Measurements from ENCODE around the gene UBAP1. TPM values are rescaled to one million over a fixed set of nuclear protein-coding genes. Genes with fewer than 3 reads are reported as not detected.
"Not testable (repeated sequence)": the region's sequence is repeated elsewhere in the genome, so short reads cannot be mapped to it uniquely, and the experiment has no call there.

UBAP1 gene
- polyA plus RNA-seq, 1 of the 3 experiments (the other 2 are of a cell fraction): 26.3 TPM

- H3F3A ChIP-seq (replicated peaks; ENCODE audit: insufficient read depth); H4K20me1 ChIP-seq (ENCODE audit: insufficient read depth); H2AFZ ChIP-seq (ENCODE audit: low read depth); H3K4me3 ChIP-seq (ENCODE audit: low read depth in 2 of 2, low read length in 1 of 2); H3K9me3 ChIP-seq; H3K27me3 ChIP-seq (ENCODE audit: insufficient read depth); H3K9me2 ChIP-seq; H3K36me3 ChIP-seq (replicated peaks in 1 of 2; ENCODE audit: control insufficient read depth in 1 of 2, insufficient read depth in 2 of 2, low read length in 1 of 2); H3K4me2 ChIP-seq; H3K79me2 ChIP-seq (ENCODE audit: insufficient read depth); POLR2A ChIA-PET; H3K4me1 ChIP-seq (ENCODE audit: control insufficient read depth in 1 of 2, insufficient read depth in 2 of 2, low read depth in 1 of 2, low read length in 1 of 2); H3K27ac ChIP-seq (ENCODE audit: low read depth in 2 of 2, low read length in 1 of 2); CTCF ChIA-PET; DNase-seq; H3K9ac ChIP-seq: not testable (repeated sequence)
- no CpG with 5 or more reads among the region's 2 CpGs for WGBS (ENCODE audit: low lambda C conversion rate)
These were observed 94.7 kb downstream of the UBAP1 start for GRCh38 chr9:34273588-34273987.

GRCh38 chr9:34275811-34276210 is 97.0 kb downstream of the UBAP1 start:
- no peaks in the 10 kb centered on the region for H3K79me2 ChIP-seq (ENCODE audit: insufficient read depth)
- no peaks in the 10 kb centered on the region for H3K9me3 ChIP-seq
- H3K4me1 ChIP-seq (ENCODE audit: control insufficient read depth in 1 of 2, insufficient read depth in 2 of 2, low read depth in 1 of 2, low read length in 1 of 2): peaks cover 0 to 10% of the 10 kb centered on the region in 2 experiments; a peak in 3 of 4 replicates
- H3K36me3 ChIP-seq (replicated peaks in 1 of 2; ENCODE audit: control insufficient read depth in 1 of 2, insufficient read depth in 2 of 2, low read length in 1 of 2): no peaks in the 10 kb centered on the region
- H3F3A ChIP-seq (replicated peaks; ENCODE audit: insufficient read depth): peaks cover 6% of the 10 kb centered on the region
- H4K20me1 ChIP-seq (ENCODE audit: insufficient read depth): no peaks in the 10 kb centered on the region
- no peak overlapping the region for H3K4me3 ChIP-seq (ENCODE audit: low read depth in 2 of 2, low read length in 1 of 2)
- no peak overlapping the region for H3K27ac ChIP-seq (ENCODE audit: low read depth in 2 of 2, low read length in 1 of 2)
- TF ChIP-seq EP300 (IDR thresholded peaks at IDR 0.05; ENCODE audit: borderline replicate concordance in 1 of 2, low read depth in 1 of 2, low read length in 1 of 2) (no peak), IRF3 (IDR thresholded peaks at IDR 0.05; ENCODE audit: low read depth, low read length) (no peak), YY1 (IDR thresholded peaks at IDR 0.05; ENCODE audit: low read depth) (no peak), FOSL2 (IDR thresholded peaks at IDR 0.05; ENCODE audit: borderline replicate concordance, low read depth) (no peak), MXI1 (IDR thresholded peaks at IDR 0.05; ENCODE audit: low read depth, low read length) (no peak), USF2 (IDR thresholded peaks at IDR 0.05; ENCODE audit: borderline replicate concordance, low read depth, low read length) (no peak), GABPA (IDR thresholded peaks at IDR 0.05; ENCODE audit: low read depth) (no peak)
- H3K9ac ChIP-seq: no peak overlapping the region
- WGBS (ENCODE audit: low lambda C conversion rate): 98% methylated on average over 6 of the region's 6 CpGs
- ChIA-PET POLR2A (no interaction called here), CTCF (interaction anchor here (1.3 to 3.1 kb wide), 2 partner anchors 22 to 222 kb away, joined by 4 to 12 read pairs; no protein-coding TSS in a partner anchor)
- no peaks in the 10 kb centered on the region for H3K9me2 ChIP-seq
- DNase-seq: no peak
- no peaks in the 10 kb centered on the region for H3K27me3 ChIP-seq (ENCODE audit: insufficient read depth)
- H3K4me2 ChIP-seq: no peak overlapping the region
- H2AFZ ChIP-seq (ENCODE audit: low read depth): no peak overlapping the region

- TF ChIP-seq ELF1 (IDR thresholded peaks at IDR 0.05) (no peak), RAD21 (IDR thresholded peaks at IDR 0.05; ENCODE audit: low read length) (0 out of 2 replicates have a peak, but pooled peaks have one; percentile 9), RCOR1 (IDR thresholded peaks at IDR 0.05; ENCODE audit: low read length) (no peak; the same call in 1 of the 2 replicates), EP300 (IDR thresholded peaks at IDR 0.05; ENCODE audit: borderline replicate concordance in 1 of 2, low read depth in 1 of 2, low read length in 1 of 2) (peak in 1 of 2 experiments; percentile 14; a peak in 1 of 4 replicates), GATA2 (CRISPR knock-in tag; IDR thresholded peaks at IDR 0.05) (peak; percentile 45; the same call in 1 of the 2 replicates), CHD2 (IDR thresholded peaks at IDR 0.05; ENCODE audit: low read length, partially characterized antibody) (peak; percentile 39)
- Histone ChIP-seq H3K9ac (no peak overlapping the region), H3F3A (replicated peaks; ENCODE audit: insufficient read depth) (peaks cover 6% of the 10 kb centered on the region), H4K20me1 (ENCODE audit: insufficient read depth) (no peaks in the 10 kb centered on the region), H3K9me3 (no peaks in the 10 kb centered on the region), H3K9me2 (no peaks in the 10 kb centered on the region), H3K4me2 (no peak overlapping the region), H3K4me1 (ENCODE audit: control insufficient read depth in 1 of 2, insufficient read depth in 2 of 2, low read depth in 1 of 2, low read length in 1 of 2) (peaks cover 0 to 10% of the 10 kb centered on the region in 2 experiments; a peak in 3 of 4 replicates), H3K36me3 (replicated peaks in 1 of 2; ENCODE audit: control insufficient read depth in 1 of 2, insufficient read depth in 2 of 2, low read length in 1 of 2) (no peaks in the 10 kb centered on the region), H3K27ac (ENCODE audit: low read depth in 2 of 2, low read length in 1 of 2) (peak overlapping the region; percentile 16 to 56), H3K27me3 (ENCODE audit: insufficient read depth) (no peaks in the 10 kb centered on the region), H3K4me3 (ENCODE audit: low read depth in 2 of 2, low read length in 1 of 2) (no peak overlapping the region), H2AFZ (ENCODE audit: low read depth) (peak overlapping the region; percentile 52; the same call in 1 of the 2 replicates), H3K79me2 (ENCODE audit: insufficient read depth) (no peaks in the 10 kb centered on the region)
- ChIA-PET CTCF (interaction anchor here (0.7 to 3.1 kb wide), 3 partner anchors 23 to 314 kb away, joined by 3 to 12 read pairs (median 4); no protein-coding TSS in a partner anchor), POLR2A (no interaction called here)
- peak; percentile 79 for DNase-seq
- 41% methylated on average over 3 of the region's 3 CpGs for WGBS (ENCODE audit: low lambda C conversion rate)
These were observed 97.9 kb downstream of the UBAP1 start for GRCh38 chr9:34276772-34277171.

Data from SK-N-SH (cell line).